Peyer's patch (tissue), 4 donors: ENCODE results near the gene CDK19.

Experiments used
- CTCF ChIP-seq, 6 experiments: fragments of 450-650 bp in 4 of 6; fragments of 200-600 bp in 2 of 6; sonication (generic) in 1 of 6; IDR thresholded peaks; one replicate each; pipeline ENCODE4 v1.5.1; 2017 to 2019; ENCODE audit warnings: antibody characterized with exemption in 6 of 6, mild to moderate bottlenecking in 3 of 6, moderate library complexity in 1 of 6
- POLR2A ChIP-seq, 2 donors: fragments of 450-650 bp; IDR thresholded peaks; one replicate each; pipeline ENCODE4 v1.5.1; 2017; ENCODE audit warnings: antibody characterized with exemption in 2 of 2, mild to moderate bottlenecking in 2 of 2, moderate library complexity in 2 of 2

- no peak for TF ChIP-seq POLR2A (IDR thresholded peaks at IDR 0.05)
- TF ChIP-seq CTCF (IDR thresholded peaks at IDR 0.05), result no peak
Observed at GRCh38 chr6:110858016-110858415, 42.7 kb upstream of the CDK19 start.
